Peyer's patch (tissue), 4 donors: Measurements from ENCODE around the gene IFFO2.

Experiments
- CTCF ChIP-seq, 6 experiments: fragments of 450-650 bp in 4 of 6; fragments of 200-600 bp in 2 of 6; sonication (generic) in 1 of 6; IDR thresholded peaks; one replicate each; pipeline ENCODE4 v1.5.1; 2017 to 2019; ENCODE audit warnings: antibody characterized with exemption in 6 of 6, mild to moderate bottlenecking in 3 of 6, moderate library complexity in 1 of 6
- POLR2A ChIP-seq, 2 donors: fragments of 450-650 bp; IDR thresholded peaks; one replicate each; pipeline ENCODE4 v1.5.1; 2017; ENCODE audit warnings: antibody characterized with exemption in 2 of 2, mild to moderate bottlenecking in 2 of 2, moderate library complexity in 2 of 2

DNA sequence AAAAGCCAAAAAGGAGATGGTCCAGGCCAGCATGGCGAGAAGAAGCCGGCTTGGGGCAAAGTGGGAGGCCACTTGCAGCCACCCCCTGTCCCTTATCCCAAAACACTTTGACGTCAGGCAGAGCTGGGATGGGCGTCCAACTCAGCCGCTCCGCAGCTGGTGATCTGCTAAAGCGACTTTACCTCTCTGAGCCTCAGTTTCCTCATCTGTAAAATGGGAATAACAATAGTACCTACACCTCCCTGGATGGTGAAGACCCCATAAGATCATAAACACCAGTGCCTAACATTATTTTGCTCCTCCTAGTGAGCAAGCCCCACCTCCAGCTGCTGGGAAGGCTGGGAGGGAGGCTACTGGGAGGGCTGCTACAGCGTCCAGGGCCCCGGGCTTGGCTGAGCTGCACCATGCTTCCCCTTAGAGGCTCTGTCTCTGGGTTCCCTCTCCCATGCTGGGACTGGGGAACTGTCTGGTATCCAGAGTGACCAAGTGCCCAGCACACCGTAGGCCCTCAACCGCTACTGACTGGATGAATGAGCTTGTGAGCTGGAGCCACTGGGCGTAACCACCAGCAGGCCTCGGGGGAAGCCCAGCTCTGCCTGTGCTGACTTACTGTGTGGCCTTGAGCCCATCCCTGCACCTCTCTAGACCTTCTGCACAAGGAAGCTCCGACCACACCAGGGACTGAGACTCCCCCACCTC, 18.3 kb downstream of the IFFO2 start:
- no peak for TF ChIP-seq CTCF (IDR thresholded peaks at IDR 0.05)
- TF ChIP-seq POLR2A (IDR thresholded peaks at IDR 0.05) = no peak
